Pons (tissue), 1 donor: ENCODE measurements around the gene SRP19.
"Not testable (repeated sequence)": the region's sequence is repeated elsewhere in the genome, so short reads cannot be mapped to it uniquely, and the experiment has no call there.

ENCODE experiments used
- DNase-seq: peaks from one replicate; pipeline ENCODE4 v3.0.0-alpha.2; 2016; ENCODE audit warnings: low spot score

The SRP19 gene

GRCh38 chr5:112870966-112871365 lies 9.9 kb downstream of the SRP19 start:
- no peak for DNase-seq

DNA sequence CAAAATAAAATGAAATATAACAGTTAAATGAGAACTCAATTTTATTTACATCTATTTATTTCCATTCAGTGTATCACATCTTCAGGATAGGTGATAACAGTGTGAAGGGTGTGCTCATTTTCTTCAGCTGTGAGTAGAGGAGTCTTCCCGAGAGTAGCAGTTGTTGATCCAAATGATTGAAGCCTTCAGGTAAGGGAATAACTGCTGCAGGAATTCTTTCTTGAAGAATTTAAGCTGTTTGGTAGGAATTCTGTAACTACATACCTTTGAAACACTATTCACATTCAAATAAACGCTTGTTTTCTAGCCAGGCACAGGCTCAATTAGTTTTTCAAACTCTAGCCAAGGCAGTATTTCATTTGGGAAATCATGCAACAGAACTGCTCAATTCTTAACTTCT lies 15.3 kb downstream of the SRP19 start:
- no peak for DNase-seq

DNA sequence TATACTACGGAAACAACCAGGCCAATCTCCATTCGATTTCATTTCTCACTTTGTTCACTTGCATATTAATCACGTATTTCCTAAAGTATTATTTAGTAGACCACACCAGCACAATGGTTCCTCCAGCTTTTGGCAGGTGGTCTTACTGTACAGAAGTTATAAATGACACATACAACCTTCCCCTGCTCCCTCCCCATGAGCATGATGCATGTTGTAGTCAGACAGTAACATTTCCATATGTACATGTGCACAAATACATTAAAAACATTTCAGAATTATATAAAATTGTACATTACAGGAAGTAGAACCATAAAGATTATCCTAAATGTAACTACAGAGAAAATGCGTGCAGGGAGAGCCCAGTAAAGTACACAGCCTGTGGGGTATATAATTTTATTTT lies 17.0 kb downstream of the SRP19 start:
- no peak for DNase-seq

- DNase-seq: no peak
Measured at GRCh38 chr5:112878760-112879159, 17.7 kb downstream of the SRP19 start.

- DNase-seq: no peak
Measured at GRCh38 chr5:112880219-112880964, 19.3 kb downstream of the SRP19 start.

DNA sequence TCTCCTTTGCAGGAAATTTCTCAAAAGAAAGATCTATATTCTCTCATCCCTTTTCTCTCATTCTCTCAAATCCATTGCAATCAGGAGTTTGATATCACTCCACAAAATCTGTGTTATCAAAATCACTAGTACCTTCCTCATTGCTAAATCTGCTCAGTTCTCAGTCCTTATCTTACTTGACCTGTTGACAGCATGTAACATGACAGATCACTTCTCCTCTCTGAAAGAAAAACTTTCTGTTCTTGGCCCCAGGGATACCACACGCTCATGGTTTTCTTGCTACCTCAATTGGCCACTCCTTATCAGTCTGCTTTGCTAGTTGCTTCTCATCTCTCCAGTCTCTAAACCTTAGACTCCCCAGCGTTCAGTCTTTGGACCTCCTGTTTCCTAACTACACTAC lies 22.1 kb downstream of the SRP19 start:
- no peak for DNase-seq

DNA sequence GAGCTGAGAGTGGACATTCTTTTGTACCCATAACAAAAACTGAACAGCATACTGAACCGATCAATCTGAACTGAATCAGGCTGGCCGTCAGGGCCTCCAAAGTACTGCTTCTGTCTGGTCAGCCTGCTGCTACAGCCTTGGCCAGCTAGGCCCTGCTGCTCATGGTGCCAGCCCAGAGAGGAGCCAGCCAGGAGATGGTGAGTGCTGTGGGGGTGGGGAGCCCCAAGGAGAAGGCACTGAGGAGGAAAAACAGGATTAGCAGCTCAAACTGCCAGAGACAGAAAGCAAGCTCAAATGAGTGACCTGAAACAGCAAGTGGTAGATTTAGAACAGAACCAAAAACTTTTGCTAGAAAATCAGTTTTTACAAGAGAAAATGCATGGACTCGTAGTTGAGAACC lies 23.9 kb downstream of the SRP19 start:
- peak; percentile 38 for DNase-seq

GRCh38 chr5:112886975-112887374 lies 25.9 kb downstream of the SRP19 start:
- no peak for DNase-seq

- DNase-seq: not testable (repeated sequence)
Measured at GRCh38 chr5:112892066-112892465, 31.0 kb downstream of the SRP19 start.

GRCh38 chr5:112892776-112893175 lies 31.7 kb downstream of the SRP19 start:
- no peak for DNase-seq

DNA sequence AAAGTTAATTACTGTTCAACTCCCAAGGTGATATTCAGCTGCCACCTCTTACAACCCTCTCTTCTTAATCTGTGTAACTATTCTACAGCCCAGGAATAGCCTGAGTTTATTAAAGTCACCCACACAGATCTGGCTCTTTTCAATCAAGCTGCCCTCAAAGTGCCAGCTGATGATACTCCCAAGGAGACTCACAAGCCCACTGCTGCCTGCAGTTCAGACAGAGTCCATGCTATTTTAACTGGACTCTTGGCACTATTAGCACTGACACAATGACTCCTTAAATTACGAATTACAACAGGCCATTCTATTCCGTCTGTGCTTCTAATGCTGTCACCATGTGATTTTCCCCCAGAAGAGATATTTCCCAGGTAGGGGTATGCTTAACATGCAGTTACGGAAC lies 34.6 kb downstream of the SRP19 start:
- peak; percentile 75 for DNase-seq

GRCh38 chr5:112902561-112902960 lies 41.5 kb downstream of the SRP19 start:
- no peak for DNase-seq

DNA sequence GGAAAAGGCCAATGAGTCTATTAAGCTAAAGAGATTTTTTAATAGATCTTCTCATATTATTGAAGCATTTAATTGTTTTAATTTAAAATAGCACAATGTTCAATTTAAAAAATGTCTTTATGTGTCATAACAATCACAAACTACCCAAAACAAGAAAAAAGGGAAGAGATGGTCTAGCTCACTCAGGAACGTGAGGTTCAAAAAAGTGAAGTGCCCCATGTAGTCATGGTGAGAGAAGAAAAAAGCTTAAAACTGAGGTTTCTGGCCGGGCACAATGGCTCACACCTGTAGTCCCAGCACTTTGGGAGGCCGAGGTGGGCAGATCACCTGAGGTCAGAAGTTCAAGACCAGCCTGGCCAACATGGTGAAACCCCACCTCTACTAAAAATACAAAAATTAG lies 43.9 kb downstream of the SRP19 start:
- not testable (repeated sequence) for DNase-seq

GRCh38 chr5:112906637-112907036 lies 45.5 kb downstream of the SRP19 start:
- DNase-seq: no peak

DNA sequence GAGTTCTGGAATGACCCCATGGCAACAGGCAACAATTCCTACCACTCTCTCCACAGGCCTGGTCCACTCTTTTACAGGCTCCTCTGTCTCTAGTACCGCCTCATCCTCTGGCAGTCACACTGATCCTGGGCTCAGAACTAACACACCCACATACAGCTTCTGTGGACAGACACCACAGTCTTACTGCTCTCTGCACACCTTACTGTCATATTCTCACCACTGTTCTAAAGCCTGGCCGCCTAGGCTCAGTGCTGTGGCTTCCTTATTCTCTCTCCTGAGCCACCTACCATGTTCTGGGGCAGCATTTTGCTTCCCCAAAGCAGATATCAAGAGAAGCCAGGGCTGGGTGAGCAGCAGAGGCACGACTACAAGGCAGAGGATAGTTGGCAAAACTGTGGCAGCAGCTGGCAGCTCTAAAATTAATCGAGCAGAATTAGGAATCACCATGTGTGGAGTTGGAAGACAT lies 46.1 kb downstream of the SRP19 start:
- no peak for DNase-seq

GRCh38 chr5:112908854-112909253 lies 47.8 kb downstream of the SRP19 start:
- no peak for DNase-seq

GRCh38 chr5:112910529-112910928 lies 49.4 kb downstream of the SRP19 start:
- no peak for DNase-seq

GRCh38 chr5:112914584-112914983 lies 53.5 kb downstream of the SRP19 start:
- no peak for DNase-seq

DNA sequence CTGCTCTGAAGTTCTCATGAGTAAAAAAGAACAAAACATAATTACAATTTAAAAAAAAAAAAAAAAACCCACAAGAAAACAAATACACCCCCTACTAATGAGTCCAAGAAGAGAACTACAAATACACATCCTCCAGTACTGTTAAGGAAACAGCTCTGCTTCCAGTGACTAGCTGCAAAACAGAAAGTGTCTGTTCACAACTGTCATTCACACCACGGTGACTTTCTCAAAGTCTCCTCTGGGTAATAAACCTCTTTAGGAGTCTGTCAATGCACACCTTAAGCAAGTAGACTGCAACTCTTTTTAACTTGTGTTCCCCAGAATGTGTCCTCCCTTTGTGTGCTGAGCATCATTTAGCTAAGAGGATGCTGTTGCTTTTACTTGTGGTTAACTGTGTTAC lies 54.7 kb downstream of the SRP19 start:
- DNase-seq: no peak

DNA sequence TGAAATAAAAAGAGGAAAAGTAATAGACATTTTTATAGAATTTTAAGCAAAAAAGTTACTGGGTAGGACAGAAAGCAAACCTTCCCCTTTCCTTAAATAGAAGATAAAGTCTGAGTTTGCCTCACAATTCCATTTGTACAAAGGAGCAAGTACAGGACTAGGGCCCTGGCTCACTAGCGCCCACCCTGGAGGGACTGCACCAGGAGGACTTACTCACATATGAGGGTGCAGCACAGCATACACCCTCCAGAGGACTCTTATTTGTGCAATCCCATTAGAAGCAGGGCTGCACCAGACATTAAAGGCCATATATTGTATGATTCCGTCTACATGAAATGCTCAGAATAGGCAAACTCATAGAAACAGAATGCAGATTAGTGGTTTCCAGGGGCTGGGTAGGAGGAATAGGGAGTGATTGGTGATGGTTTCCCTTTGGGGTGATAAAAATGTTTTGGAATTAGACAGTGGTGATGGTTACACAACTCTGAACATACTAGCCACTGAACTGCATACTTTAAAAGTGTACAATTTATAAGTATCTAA lies 56.4 kb downstream of the SRP19 start:
- no peak for DNase-seq

- DNase-seq: no peak
Measured at GRCh38 chr5:112918136-112918535, 57.0 kb downstream of the SRP19 start.

DNA sequence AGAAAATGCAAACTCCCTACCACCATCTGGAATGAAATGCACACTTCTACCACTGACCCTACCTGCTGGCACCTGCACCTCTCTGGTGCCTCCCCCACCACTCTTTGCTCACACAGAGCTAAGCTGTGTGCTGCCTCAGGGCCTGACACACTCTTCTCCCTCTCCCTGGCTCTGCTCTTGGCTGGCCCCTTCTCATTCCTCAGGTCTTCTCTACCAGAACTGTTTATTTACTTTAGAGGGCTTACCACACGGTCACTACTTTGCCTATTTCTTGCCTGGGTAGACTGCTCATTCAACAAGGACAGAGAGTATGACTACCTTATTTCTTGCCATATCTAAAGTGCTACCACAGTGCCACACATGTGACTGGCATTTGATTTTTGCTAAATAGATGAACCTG lies 57.6 kb downstream of the SRP19 start:
- DNase-seq: no peak
